ENCODE measurements around the gene DYNLT2.
"Not testable (repeated sequence)": the region's sequence is repeated elsewhere in the genome, so short reads cannot be mapped to it uniquely, and the experiment has no call there.

Gene DYNLT2

DNA sequence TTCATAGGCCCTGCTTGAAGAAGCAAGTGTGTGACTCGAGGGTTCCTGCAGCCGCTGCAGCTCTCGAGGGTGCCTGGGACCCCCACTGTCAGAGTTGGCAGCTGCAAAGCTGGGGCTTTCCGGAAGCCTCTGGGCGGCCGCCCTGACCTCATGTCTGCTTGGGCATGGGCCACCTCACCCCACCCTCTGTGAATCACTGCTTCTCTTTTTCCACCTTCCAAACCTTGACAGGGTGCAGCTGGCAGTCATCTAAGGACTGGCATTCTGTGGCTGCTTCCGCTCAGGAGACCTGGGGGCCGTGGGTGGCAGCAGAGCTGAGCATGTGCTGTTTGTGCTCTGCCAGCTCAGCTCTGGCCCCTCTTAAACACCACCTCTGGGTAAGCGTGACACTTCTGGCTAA lies 32.0 kb upstream of the DYNLT2 start:
- DNase-seq, result no peak

- DNase-seq, result no peak
Measured at GRCh38 chr6:169782966-169783365, 31.6 kb upstream of the DYNLT2 start.

- DNase-seq, result no peak
Measured at GRCh38 chr6:169780571-169781091, 29.3 kb upstream of the DYNLT2 start.

DNA sequence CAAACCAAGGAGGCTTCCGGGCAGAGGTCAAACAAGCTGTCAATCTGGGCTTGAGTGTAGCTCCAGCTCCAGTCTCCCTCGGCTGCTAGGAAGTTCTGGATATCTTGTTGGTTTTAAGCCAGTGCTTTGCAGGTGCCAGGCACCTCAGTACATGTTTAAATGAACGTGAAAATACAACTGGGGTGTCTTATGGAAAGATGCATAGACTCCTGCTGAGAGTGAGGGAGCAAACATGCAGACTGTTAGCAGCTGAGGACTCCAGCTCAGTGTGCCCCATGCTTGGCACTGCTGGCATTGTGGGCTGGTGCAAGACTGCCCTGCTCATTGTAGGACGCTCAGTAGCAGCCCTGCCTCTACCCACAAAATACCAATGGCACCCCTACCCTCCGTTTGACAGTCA lies 28.5 kb upstream of the DYNLT2 start:
- no peak for DNase-seq

- no peak for DNase-seq
Measured at GRCh38 chr6:169779092-169779815, 27.9 kb upstream of the DYNLT2 start.

GRCh38 chr6:169778646-169779045 lies 27.3 kb upstream of the DYNLT2 start:
- no peak for DNase-seq

- DNase-seq, result no peak
Measured at GRCh38 chr6:169777896-169778295, 26.5 kb upstream of the DYNLT2 start.

GRCh38 chr6:169776379-169776778 lies 25.0 kb upstream of the DYNLT2 start:
- no peak for DNase-seq

DNA sequence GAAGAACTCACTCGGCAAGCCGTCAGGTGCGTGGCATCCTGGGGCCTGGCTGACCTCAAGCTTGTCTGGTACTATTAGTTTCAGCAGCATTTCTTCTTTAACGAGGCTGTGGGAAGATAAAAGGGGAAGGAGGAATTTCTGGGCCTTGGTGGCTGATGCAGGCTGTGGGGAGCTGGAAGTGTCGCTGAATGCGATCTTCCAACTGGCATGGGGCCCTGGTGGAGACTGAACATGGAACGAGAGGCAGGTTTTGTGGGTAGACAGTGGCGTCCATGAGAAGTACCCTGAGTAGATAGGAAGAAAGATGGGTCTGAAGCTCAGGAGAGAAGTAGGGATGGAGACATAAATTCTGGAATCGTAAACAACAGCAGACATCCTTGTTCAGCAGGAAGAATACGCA lies 23.9 kb upstream of the DYNLT2 start:
- no peak for DNase-seq

- DNase-seq, result no peak
Measured at GRCh38 chr6:169774347-169774746, 23.0 kb upstream of the DYNLT2 start.

DNA sequence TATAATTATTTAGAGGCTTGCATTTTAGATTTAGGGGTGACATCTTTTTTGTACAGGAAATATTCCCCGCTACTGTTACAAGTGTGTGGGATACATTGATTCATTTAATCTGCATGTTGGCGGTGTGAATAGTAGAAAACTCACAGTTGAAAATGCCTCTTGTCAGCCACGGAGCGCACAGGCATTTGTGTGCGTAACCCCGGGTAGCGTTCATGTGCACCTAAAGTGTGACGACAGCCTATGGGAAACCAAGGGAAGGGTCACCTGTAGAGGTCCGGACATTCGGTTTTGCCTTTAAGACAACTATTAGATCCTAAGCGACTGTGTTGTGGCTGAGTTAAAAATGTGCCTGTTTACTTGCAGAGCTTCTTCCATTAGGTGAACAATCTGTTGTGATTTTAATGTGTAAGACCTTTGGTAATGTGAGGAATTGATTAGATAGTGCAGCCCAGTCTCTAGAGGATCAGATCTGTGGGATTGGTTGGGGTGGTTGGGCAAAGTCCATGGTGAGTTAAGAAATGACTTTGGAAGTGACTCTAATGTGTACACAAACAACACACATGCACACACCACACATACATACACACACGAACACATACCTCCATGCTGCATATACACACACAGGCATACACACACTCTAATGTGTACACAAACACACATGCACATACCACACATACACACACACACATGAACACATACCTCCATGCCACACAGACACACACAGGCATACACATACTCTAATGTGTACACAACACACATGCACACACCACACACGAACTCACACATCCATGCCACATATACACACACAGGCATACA lies 15.8 kb upstream of the DYNLT2 start:
- no peak for DNase-seq

- DNase-seq, result no peak
Measured at GRCh38 chr6:169766232-169766631, 14.9 kb upstream of the DYNLT2 start.

GRCh38 chr6:169765789-169766188 lies 14.4 kb upstream of the DYNLT2 start:
- not testable (repeated sequence) for DNase-seq

DNA sequence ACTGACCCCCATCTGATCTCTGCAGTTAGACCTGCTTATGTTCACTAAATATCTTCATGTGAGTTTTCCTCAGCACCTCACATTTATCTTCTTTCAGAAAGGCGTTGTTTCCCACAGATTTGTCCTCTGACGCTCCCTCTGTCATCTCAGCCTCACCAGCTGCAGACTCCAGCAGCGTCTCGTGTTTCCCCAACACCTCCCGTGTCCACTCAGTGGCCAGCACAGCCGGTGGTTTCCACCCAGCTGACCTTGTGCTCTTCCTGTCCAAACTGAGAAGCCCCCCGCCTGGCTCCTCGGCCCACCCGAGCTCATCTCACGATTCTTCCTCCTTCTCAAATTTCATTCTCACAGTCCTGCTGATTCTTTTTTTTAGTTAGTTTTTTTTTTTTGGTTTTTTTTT lies 12.5 kb upstream of the DYNLT2 start:
- no peak for DNase-seq

DNA sequence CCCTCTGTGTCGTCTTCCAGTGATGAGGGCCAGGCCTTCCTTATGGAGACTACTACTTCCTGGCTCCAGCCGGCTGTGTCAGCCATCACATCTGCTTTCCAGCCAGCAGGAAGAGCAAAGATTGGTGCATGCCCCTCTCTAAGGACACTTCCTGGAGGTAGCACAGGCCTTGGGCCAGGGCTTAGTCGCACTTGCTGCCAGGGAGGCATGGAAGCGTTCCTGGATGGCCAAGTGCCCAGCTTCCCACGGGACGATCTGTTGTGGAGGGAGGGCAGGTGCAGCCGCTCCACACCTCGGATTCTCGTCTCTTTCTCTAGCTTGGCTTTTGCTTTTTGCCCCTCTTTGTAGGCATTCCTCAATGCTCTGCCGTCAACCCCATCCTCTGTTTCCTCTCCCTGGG lies 11.9 kb upstream of the DYNLT2 start:
- no peak for DNase-seq

- no peak for DNase-seq
Measured at GRCh38 chr6:169755162-169755561, 3.8 kb upstream of the DYNLT2 start.

DNA sequence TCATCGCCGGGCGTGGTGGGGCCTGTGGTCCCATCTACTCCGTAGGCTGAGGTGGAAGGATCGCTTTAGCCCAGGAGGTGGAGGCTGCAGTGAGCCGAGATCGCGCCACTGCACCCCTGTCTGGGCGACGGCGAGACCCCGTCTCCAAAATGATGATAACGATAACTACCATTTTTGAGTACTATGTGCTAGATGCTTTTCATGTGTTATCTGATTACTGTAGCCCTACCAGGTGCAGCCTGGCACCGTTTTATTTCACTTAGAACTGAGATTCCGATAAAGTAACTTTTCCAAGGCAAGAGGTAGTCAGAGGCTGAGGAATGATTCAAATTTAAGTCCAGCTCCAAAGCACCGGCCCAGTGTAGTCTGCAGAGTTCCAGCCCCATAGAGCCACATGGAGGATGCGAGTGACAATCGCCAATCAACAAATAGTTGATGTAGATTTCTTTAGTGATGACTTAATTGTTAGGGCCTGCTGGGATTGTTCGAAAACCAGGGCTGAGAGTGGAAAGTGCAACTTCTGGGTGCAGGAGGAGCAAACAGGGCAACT lies 777 bp upstream of the DYNLT2 start:
- no peak for DNase-seq

GRCh38 chr6:169746556-169746955 lies 4.8 kb downstream of the DYNLT2 start:
- no peak for DNase-seq

GRCh38 chr6:169745405-169745804 lies 6.0 kb downstream of the DYNLT2 start:
- DNase-seq, result no peak

- no peak for DNase-seq
Measured at GRCh38 chr6:169741344-169741743, 10.0 kb downstream of the DYNLT2 start.

DNA sequence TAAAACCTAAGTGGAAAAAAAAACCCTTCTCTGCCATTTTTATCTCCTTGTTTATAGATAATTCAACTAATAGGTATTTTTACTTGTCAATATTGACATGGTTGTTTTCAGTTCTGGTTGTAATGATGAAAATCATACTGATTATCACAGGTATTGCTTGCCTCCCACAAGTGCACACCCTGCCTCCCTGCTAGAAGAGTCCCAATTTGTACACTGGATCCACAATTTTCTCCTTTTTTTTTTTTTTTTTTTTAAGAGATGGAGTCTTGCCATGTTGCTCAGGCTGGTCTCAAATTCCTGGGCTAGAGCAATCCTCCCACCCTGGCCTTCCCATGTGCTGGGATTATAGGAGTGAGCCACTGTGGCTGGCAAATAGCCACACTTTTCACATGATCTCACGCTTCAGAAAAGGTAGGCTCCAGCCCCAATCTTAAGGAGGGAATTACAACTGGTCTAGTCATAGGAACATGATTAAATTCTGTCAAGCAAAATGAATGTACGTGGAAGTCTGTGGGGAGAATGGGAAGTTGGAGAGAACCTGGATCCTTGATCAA lies 12.3 kb downstream of the DYNLT2 start:
- no peak for DNase-seq

DNA sequence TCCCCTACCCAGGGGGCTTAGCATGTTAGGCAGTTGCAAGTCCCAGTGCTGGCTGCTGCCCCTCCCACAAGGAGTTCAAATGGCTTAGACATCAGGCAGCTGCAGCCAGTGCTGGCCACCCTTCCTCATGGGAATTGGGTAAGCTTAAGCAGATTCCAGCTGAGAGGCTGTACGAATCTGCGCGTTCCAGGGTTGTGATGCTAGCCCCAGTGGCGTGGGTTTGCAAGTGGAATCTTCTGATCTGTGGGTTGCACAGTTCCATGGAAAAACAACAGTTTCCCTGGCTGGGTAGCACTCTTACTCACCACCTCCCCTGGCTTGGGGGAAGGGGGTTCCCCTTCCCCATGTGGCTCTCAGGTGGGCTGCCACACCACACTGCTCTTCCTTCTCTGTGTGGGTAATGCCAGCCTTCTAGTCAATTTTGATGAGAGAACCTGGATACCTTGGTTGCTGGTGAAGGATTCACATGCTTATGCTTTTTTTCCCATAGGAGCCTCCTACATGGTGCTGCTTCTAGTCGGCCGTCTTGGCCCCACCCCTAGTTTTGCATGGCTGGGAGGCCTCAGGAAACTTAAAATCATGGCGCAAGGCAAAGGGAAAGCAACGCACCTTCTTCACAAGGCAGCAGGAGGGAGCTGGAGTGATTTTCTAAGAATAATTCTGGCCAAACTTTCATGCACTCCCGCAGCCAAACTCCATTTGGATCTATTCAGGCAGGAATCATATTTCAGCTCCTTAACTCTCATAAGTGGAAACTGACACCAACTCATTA lies 13.0 kb downstream of the DYNLT2 start:
- DNase-seq, result no peak

- no peak for DNase-seq
Measured at GRCh38 chr6:169729961-169730360, 21.4 kb downstream of the DYNLT2 start.
